Esophagus muscularis mucosa (tissue), 4 donors: ENCODE results near the gene SH2D3C. TPM values are rescaled to one million over a fixed set of nuclear protein-coding genes. Genes with fewer than 3 reads are reported as not detected.

Experiments
- DNase-seq: peaks from one replicate; pipeline ENCODE4 v3.0.0-alpha.2; 2017; ENCODE audit errors: extremely low spot score
- H3K27ac ChIP-seq, 4 donors: fragments of 200-600 bp; sonication (generic); replicated peaks in 1 of 4; 1 replicate in 3 of 4; 2 replicates in 1 of 4; pipeline ENCODE4 v1.5.1; 2016 to 2019; ENCODE audit warnings: mild to moderate bottlenecking in 1 of 4
- H3K27me3 ChIP-seq, 4 donors: fragments of 200-600 bp; sonication (generic); one replicate each; pipeline versions ENCODE4 v1.5.1 to v1.6.0; 2016 to 2019
- H3K36me3 ChIP-seq, 4 donors: fragments of 200-600 bp; sonication (generic); one replicate each; pipeline ENCODE4 v1.5.1; 2016 to 2019
- H3K4me1 ChIP-seq, 4 donors: fragments of 200-600 bp; sonication (generic); one replicate each; pipeline ENCODE4 v1.5.1; 2016 to 2019
- H3K4me3 ChIP-seq, 4 donors: fragments of 200-600 bp; sonication (generic); 1 replicate in 2 of 4; 2 replicates in 2 of 4; pipeline ENCODE4 v1.5.1; 2016 to 2019; ENCODE audit warnings: mild to moderate bottlenecking in 4 of 4, moderate library complexity in 1 of 4
- H3K9me3 ChIP-seq, 4 donors: fragments of 200-600 bp; sonication (generic); 1 replicate in 3 of 4; 2 replicates in 1 of 4; pipeline ENCODE4 v1.5.1; 2016 to 2019
- CTCF ChIP-seq, 3 experiments: fragments of 200-600 bp in 2 of 3; fragments of 450-650 bp in 1 of 3; sonication (generic) in 2 of 3; IDR thresholded peaks; one replicate each; pipeline ENCODE4 v1.5.1; 2017 to 2019; ENCODE audit warnings: antibody characterized with exemption in 3 of 3, mild to moderate bottlenecking in 2 of 3, moderate library complexity in 1 of 3
- EP300 ChIP-seq: sonication (generic); formaldehyde crosslinking; IDR thresholded peaks from one replicate; pipeline ENCODE4 v1.6.1; 2017; ENCODE audit warnings: antibody characterized with exemption
- POLR2A ChIP-seq: fragments of 450-650 bp; IDR thresholded peaks from one replicate; pipeline ENCODE4 v1.6.1; 2017; ENCODE audit warnings: antibody characterized with exemption, moderate library complexity, mild to moderate bottlenecking, low read depth
- POLR2AphosphoS5 ChIP-seq, 2 donors: sonication (generic); formaldehyde crosslinking; IDR thresholded peaks; one replicate each; pipeline ENCODE4 v1.6.1; 2017; ENCODE audit warnings: antibody characterized with exemption in 2 of 2
- WGBS: methylation state at CpG from one replicate; pipeline ENCODE4 v1.1.5; 2018; 5-methylcytosine and 5-hydroxymethylcytosine counted together
- intact Hi-C: fragments of 100-400 bp; cut with DNase I; formaldehyde crosslinking; loops from one replicate; pipeline ENCODE4 v1.15.1; 2023
- total RNA-seq, 4 donors: library from RNA; depleted of rRNA; stranded (reverse); fragments of >200 nt; gene quantifications; one replicate each; pipeline versions ENCODE4 v1.1.0 to v1.2.1, GENCODE V29; 2016

SH2D3C gene
- total RNA-seq, 4 donors from 2014 or later: 5.0 to 18.1 (median 14.3) TPM

GRCh38 chr9:127714020-127714750 lies 64.3 kb downstream of the SH2D3C start:
- H3K27ac ChIP-seq: no peak overlapping the region
- 76% methylated on average over 5 of the region's 19 CpGs for WGBS
- H3K27me3 ChIP-seq: no peaks in the 10 kb centered on the region
- peaks cover 16 to 26% (median 21%) of the 10 kb centered on the region in 4 donors for H3K4me1 ChIP-seq
- TF ChIP-seq CTCF (IDR thresholded peaks at IDR 0.05) (no peak), POLR2AphosphoS5 (IDR thresholded peaks at IDR 0.05) (no peak), POLR2A (no peak), EP300 (no peak)
- H3K36me3 ChIP-seq: peaks cover 0 to 7% (median 2%) of the 10 kb centered on the region in 4 donors
- no peaks in the 10 kb centered on the region for H3K9me3 ChIP-seq
- peak overlapping the region; percentile 77 to 87 (median 78) for H3K4me3 ChIP-seq
- intact Hi-C loops: no loop called here
- DNase-seq: no peak

DNA sequence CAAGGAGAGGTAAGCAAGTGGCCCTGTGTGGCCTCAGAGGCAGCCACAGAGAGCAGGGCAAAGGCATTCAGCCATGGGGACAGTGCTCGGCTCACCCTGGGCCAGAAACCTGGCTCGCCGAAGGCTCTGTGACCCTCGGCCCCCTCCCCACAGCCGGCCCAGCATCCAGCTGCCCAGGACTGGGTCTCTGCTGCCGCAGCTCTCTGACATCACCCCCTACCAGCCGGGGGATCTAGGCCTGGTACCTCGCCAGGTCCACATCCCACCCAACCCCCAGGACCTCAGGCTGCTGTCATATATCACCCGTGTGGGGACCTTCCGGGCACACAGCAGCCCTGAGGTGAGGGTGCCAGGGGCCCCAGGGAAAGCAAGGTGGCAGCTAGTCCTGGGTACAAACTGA lies 65.6 kb downstream of the SH2D3C start:
- intact Hi-C loops: no loop called here

DNA sequence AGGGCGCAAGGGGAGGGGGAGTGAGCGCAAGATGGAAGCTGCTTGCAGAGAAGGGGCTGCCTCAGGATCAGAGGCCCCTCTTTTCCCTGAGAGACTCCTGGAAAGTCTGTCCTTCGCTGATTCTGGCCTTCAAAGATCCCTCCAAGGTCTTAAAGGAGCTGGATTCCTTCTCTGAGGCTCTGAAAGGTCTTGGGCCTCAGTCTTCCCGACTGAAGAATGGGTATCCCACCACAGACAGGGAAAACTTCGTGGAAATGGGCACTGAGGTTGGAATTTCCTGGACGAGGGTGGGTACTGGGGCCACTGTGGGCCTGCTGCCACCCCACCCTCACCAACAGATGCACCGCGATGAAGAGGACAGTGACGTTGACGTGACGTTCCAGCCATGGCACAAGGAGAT lies 66.1 kb downstream of the SH2D3C start:
- no peak for DNase-seq
- intact Hi-C loops: no loop called here

More for the DNA sequence above, 65.6 kb downstream of the SH2D3C start:
- WGBS: 92% methylated on average over 5 of the region's 10 CpGs
- peaks cover 16 to 26% (median 21%) of the 10 kb centered on the region in 4 donors for H3K4me1 ChIP-seq
- no peaks in the 10 kb centered on the region for H3K27me3 ChIP-seq
- no peak for DNase-seq
- H3K9me3 ChIP-seq: no peaks in the 10 kb centered on the region
- TF ChIP-seq POLR2AphosphoS5 (IDR thresholded peaks at IDR 0.05) (no peak), EP300 (no peak), POLR2A (no peak), CTCF (IDR thresholded peaks at IDR 0.05) (no peak)
- no peak overlapping the region for H3K4me3 ChIP-seq
- H3K27ac ChIP-seq: no peak overlapping the region
- H3K36me3 ChIP-seq: peaks cover 0 to 7% (median 2%) of the 10 kb centered on the region in 4 donors

GRCh38 chr9:127711831-127712274 lies 66.6 kb downstream of the SH2D3C start:
- 86% methylated on average over 1 of the region's 11 CpGs for WGBS
- no peak overlapping the region for H3K27ac ChIP-seq

More for the DNA sequence above, 66.1 kb downstream of the SH2D3C start:
- 91% methylated on average over 10 of the region's 11 CpGs for WGBS
- Histone ChIP-seq H3K4me3 (no peak overlapping the region), H3K36me3 (peaks cover 0 to 7% (median 2%) of the 10 kb centered on the region in 4 donors), H3K27me3 (no peaks in the 10 kb centered on the region), H3K4me1 (peaks cover 16 to 26% (median 21%) of the 10 kb centered on the region in 4 donors), H3K27ac (no peak overlapping the region), H3K9me3 (no peaks in the 10 kb centered on the region)
- TF ChIP-seq POLR2A (no peak), CTCF (IDR thresholded peaks at IDR 0.05) (no peak), EP300 (no peak), POLR2AphosphoS5 (IDR thresholded peaks at IDR 0.05) (no peak)

More at GRCh38 chr9:127711831-127712274, 66.6 kb downstream of the SH2D3C start:
- intact Hi-C loops: no loop called here
- TF ChIP-seq CTCF (IDR thresholded peaks at IDR 0.05) (no peak), EP300 (no peak), POLR2A (no peak), POLR2AphosphoS5 (IDR thresholded peaks at IDR 0.05) (no peak)
- Histone ChIP-seq H3K9me3 (no peaks in the 10 kb centered on the region), H3K4me1 (peaks cover 16 to 26% (median 23%) of the 10 kb centered on the region in 4 donors), H3K36me3 (peaks cover 0 to 7% (median 2%) of the 10 kb centered on the region in 4 donors), H3K4me3 (no peak overlapping the region), H3K27me3 (no peaks in the 10 kb centered on the region)
- no peak for DNase-seq
